Lower leg skin (tissue), 4 donors: ENCODE results near the gene AHNAK2. TPM values are rescaled to one million over a fixed set of nuclear protein-coding genes. Genes with fewer than 3 reads are reported as not detected.

Experiments used
- DNase-seq, 2 donors: peaks; one replicate each; pipeline ENCODE4 v3.0.0-alpha.2; 2019; ENCODE audit warnings: low spot score in 2 of 2
- H3K4me3 ChIP-seq: fragments of 200-600 bp; sonication (generic); 2 replicates; pipeline ENCODE4 v1.5.1; 2017; ENCODE audit warnings: mild to moderate bottlenecking, low read depth; ENCODE audit not compliant: poor library complexity, severe bottlenecking
- POLR2A ChIP-seq, 2 donors: fragments of 450-650 bp; IDR thresholded peaks; one replicate each; pipeline ENCODE4 v1.6.1; 2016 to 2017; ENCODE audit warnings: antibody characterized with exemption in 2 of 2, mild to moderate bottlenecking in 1 of 2, moderate library complexity in 1 of 2
- WGBS, 2 donors: methylation state at CpG; one replicate each; pipeline ENCODE4 v1.1.5; 2018; 5-methylcytosine and 5-hydroxymethylcytosine counted together
- intact Hi-C: fragments of 100-400 bp; cut with DNase I; formaldehyde crosslinking; loops from one replicate; pipeline ENCODE4 v1.15.0; 2023; ENCODE audit warnings: low total_unique reads
- total RNA-seq, 4 donors: library from RNA; depleted of rRNA; stranded (reverse); fragments of >200 nt; gene quantifications; one replicate each; pipeline ENCODE4 v1.1.0, GENCODE V29; 2016
- TF ChIP-seq, protein P1 (sequence below), 3 donors: fragments of 450-650 bp; IDR thresholded peaks; one replicate each; pipeline ENCODE4 v1.5.1; 2016; ENCODE audit warnings: antibody characterized with exemption in 3 of 3, mild to moderate bottlenecking in 3 of 3, moderate library complexity in 2 of 3

Gene AHNAK2
- total RNA-seq, 4 donors from 2014 or later: 671 to 950 (median 756) TPM

DNA sequence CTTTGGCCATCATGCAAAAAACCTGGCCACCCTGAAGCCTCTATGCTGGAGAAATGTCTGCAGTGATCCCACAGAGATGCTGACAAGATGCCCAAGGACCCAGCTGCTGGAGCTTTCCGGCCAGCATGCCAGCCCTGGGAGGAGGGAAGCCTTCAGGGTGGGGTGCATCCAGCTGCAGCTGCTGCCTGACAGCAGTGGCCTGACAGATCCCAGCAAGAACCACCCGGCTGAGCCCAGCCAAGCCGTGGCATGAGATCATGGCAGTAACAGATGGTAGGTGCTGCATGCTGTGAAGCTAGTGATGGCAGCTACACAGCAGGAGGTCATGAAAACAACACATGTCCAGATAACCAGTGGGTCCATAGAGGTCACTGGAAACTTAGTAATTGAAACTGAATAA, 21.2 kb upstream of the AHNAK2 start:
- WGBS, 2 donors: 90 to 100% methylated on average over 3 of the region's 3 CpGs
- H3K4me3 ChIP-seq: no peak overlapping the region
- TF ChIP-seq, protein P1, sequence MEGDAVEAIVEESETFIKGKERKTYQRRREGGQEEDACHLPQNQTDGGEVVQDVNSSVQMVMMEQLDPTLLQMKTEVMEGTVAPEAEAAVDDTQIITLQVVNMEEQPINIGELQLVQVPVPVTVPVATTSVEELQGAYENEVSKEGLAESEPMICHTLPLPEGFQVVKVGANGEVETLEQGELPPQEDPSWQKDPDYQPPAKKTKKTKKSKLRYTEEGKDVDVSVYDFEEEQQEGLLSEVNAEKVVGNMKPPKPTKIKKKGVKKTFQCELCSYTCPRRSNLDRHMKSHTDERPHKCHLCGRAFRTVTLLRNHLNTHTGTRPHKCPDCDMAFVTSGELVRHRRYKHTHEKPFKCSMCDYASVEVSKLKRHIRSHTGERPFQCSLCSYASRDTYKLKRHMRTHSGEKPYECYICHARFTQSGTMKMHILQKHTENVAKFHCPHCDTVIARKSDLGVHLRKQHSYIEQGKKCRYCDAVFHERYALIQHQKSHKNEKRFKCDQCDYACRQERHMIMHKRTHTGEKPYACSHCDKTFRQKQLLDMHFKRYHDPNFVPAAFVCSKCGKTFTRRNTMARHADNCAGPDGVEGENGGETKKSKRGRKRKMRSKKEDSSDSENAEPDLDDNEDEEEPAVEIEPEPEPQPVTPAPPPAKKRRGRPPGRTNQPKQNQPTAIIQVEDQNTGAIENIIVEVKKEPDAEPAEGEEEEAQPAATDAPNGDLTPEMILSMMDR (IDR thresholded peaks at IDR 0.05): no peak
- TF ChIP-seq POLR2A (IDR thresholded peaks at IDR 0.05): no peak
- intact Hi-C loops: no loop called here
- no peak for DNase-seq

DNA sequence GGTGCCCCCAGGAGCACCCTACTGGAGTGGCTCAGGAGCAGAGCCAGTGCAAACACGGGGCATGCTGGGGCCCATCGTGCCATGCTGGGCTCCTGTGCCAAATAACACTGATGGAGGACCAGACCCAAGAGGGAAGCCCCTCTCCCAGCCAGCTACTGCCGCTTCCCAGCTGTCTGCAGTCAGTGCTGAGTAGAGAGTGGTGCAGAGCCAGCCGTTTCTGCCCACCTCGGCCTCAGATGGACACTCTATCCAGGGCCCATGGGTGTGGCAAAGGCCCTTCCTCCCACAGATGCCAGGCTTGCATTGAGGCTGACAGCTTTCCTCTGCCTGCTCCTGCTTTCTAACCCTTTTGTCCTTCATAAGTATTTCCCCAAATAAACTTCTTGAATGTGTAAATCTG, 20.6 kb upstream of the AHNAK2 start:
- 89 to 95% methylated on average over 5 of the region's 5 CpGs for WGBS, 2 donors
- intact Hi-C loops: no loop called here
- TF ChIP-seq, protein P1 (IDR thresholded peaks at IDR 0.05): no peak
- TF ChIP-seq POLR2A (IDR thresholded peaks at IDR 0.05): no peak
- no peak overlapping the region for H3K4me3 ChIP-seq
- DNase-seq: no peak

DNA sequence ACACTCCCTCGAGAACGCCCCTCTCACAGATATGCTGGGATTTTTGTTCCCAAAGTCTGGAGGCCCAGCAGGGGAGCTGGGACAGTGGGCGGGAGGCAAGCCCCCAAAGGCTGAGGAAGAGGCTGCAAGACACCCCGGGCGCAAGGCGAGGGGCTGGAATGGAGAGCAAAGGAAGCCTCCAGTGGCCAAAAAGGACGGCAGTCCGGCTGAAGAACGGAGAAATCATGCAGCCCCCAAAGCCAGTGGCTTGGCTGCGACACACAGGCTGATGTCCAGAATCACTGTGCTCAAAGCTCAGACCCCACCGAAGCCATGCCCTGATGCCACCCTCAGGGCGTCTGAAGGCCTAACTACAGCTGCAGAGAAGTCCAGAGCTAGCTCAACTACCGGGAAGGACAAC, 18.3 kb upstream of the AHNAK2 start:
- TF ChIP-seq, protein P1 (IDR thresholded peaks at IDR 0.05): no peak
- TF ChIP-seq POLR2A (IDR thresholded peaks at IDR 0.05): no peak
- intact Hi-C loops: no loop called here
- WGBS, 2 donors: 97% methylated on average over 13 of the region's 13 CpGs
- no peak overlapping the region for H3K4me3 ChIP-seq
- no peak for DNase-seq

DNA sequence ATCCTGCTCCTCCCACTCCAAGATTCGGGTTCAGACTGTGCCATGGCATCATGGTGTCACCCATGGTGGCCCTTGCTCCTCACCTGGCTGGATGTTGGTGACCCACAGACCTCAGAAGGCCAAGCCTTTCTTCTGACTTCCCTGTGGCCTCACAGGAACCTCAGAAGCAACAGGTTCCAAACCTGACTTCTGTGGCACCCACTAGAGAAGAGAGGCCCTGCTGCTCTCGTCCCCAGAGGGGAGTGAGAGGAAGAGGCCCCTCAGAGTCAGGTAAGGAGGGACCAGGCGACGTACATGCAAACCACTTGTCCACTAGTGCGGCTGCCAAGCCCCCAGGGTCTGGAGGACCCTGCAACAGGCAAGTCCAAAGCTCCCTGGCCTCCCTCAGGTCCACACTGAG, 17.9 kb upstream of the AHNAK2 start:
- H3K4me3 ChIP-seq: no peak overlapping the region
- intact Hi-C loops: no loop called here
- TF ChIP-seq, protein P1 (IDR thresholded peaks at IDR 0.05): no peak
- DNase-seq: no peak
- WGBS, 2 donors: 89 to 92% methylated on average over 4 to 5 of the region's 5 CpGs

DNA sequence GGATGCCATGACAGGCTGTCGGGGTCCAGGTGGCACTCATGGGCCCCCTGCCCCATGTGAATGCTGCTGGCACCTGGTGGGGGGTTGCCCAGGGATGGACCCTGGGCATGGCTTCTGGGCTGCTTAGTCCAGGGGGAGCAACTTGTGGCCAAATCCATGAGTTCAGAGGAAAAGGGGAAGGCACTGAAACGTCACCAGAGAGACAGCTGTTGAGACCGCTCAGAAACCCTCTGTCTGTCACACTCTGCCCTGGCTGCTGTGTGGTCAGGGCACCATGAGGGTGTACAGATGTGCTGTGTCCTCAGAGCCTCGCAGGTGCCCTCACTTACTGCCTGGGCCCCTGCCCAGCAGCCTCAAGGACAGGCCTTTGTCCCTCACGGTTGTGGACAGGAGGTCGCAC, 16.8 kb upstream of the AHNAK2 start:
- DNase-seq: no peak
- H3K4me3 ChIP-seq: no peak overlapping the region
- TF ChIP-seq, protein P1 (IDR thresholded peaks at IDR 0.05): no peak
- TF ChIP-seq POLR2A (IDR thresholded peaks at IDR 0.05): no peak
- intact Hi-C loops: no loop called here
- WGBS, 2 donors: 91% methylated on average over 6 of the region's 6 CpGs

DNA sequence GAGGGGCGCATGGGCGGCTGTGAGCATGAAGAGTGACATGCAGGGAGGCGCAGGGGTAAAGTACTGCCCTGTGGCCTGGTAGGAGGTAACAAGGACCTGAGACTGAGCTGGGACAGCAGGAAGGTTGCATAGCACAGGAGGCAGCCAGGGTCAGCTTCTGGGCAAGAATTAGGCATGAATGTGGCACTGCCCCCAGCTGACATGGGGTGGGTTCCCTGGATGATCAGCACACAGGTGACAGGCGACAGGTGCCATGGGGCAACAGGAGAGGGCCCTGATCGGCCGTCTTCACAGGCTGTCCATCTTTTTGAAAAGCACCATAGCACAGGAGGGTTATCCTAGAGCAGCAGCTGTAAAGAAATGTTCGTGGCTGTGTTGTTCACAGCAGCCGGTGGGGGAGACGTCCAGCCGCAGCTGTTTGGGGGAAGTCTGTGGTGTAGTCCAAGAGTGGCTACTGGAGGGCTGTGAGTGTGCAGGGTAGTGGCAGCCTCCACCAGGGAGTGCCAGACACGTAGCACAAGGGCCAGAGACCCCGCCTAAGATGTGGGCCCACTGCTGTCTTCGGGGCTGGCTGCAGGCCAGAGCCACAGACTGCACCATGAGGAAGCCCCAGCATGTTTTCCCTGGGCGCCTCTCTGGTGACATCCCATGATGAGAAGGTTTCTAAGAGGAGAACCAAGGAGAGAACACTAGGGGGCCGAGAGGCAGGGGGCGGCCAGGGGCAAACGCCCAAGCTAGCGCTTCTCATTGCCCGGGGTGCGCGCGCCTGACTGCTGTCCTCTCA, 15.8 kb upstream of the AHNAK2 start:
- H3K4me3 ChIP-seq: no peak overlapping the region
- intact Hi-C loops: no loop called here
- TF ChIP-seq, protein P1 (IDR thresholded peaks at IDR 0.05): no peak
- TF ChIP-seq POLR2A (IDR thresholded peaks at IDR 0.05): no peak
- no peak for DNase-seq
- WGBS, 2 donors: 82 to 83% methylated on average over 22 of the region's 22 CpGs
